Panc1 (cell line): Measurements from ENCODE around the gene CUL4A.

Source experiments
- POLR2AphosphoS5 ChIP-seq: IDR thresholded peaks from 2 replicates; pipeline ENCODE4 v1.6.1; 2012; ENCODE audit warnings: mild to moderate bottlenecking, low read depth, low read length, moderate library complexity
- SIN3A ChIP-seq: IDR thresholded peaks from 2 replicates; pipeline ENCODE4 v1.6.1; 2012; ENCODE audit warnings: low read depth, mild to moderate bottlenecking, low read length, moderate library complexity, borderline replicate concordance; ENCODE audit not compliant: insufficient read depth
- TCF7L2 ChIP-seq: IDR thresholded peaks from 2 replicates; pipeline ENCODE4 v1.6.1; 2011; ENCODE audit warnings: mild to moderate bottlenecking, low read depth, low read length, inconsistent platforms
- TF ChIP-seq, protein P1 (sequence below): fragments of 450-650 bp; IDR thresholded peaks from 2 replicates; pipeline ENCODE4 v1.5.1; 2017; ENCODE audit warnings: mild to moderate bottlenecking
- TF ChIP-seq, protein P2 (sequence below), 2 experiments: IDR thresholded peaks; 2 replicates each; pipeline ENCODE4 v1.6.1; 2011 to 2012; ENCODE audit warnings: low read depth in 2 of 2, control low read depth in 1 of 2, low read length in 1 of 2, mild to moderate bottlenecking in 1 of 2, moderate library complexity in 1 of 2; ENCODE audit not compliant: insufficient read depth in 1 of 2

DNA sequence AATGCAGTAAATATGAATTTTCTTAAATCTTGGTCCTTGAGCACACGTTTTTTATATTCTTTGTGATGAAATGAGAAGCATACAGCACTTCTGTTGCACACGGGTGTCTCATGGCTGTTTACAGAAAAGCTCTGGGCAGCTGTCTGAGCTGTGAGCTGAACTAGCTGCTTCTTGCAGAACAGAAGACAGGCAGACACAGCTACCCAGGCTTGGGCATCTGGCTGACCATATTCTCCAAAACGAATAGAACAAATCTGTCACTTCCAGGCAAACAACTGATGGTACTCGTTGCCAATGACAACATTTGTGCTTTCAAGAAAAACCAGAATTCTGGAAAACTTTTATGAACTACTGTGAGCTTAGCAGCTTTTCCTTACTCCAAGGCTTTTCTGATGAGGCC lies 17.1 kb upstream of the CUL4A start:
- TF ChIP-seq SIN3A (no peak), POLR2AphosphoS5 (no peak), TCF7L2 (no peak)
- TF ChIP-seq, protein P1, sequence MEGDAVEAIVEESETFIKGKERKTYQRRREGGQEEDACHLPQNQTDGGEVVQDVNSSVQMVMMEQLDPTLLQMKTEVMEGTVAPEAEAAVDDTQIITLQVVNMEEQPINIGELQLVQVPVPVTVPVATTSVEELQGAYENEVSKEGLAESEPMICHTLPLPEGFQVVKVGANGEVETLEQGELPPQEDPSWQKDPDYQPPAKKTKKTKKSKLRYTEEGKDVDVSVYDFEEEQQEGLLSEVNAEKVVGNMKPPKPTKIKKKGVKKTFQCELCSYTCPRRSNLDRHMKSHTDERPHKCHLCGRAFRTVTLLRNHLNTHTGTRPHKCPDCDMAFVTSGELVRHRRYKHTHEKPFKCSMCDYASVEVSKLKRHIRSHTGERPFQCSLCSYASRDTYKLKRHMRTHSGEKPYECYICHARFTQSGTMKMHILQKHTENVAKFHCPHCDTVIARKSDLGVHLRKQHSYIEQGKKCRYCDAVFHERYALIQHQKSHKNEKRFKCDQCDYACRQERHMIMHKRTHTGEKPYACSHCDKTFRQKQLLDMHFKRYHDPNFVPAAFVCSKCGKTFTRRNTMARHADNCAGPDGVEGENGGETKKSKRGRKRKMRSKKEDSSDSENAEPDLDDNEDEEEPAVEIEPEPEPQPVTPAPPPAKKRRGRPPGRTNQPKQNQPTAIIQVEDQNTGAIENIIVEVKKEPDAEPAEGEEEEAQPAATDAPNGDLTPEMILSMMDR: no peak
- TF ChIP-seq, protein P2, sequence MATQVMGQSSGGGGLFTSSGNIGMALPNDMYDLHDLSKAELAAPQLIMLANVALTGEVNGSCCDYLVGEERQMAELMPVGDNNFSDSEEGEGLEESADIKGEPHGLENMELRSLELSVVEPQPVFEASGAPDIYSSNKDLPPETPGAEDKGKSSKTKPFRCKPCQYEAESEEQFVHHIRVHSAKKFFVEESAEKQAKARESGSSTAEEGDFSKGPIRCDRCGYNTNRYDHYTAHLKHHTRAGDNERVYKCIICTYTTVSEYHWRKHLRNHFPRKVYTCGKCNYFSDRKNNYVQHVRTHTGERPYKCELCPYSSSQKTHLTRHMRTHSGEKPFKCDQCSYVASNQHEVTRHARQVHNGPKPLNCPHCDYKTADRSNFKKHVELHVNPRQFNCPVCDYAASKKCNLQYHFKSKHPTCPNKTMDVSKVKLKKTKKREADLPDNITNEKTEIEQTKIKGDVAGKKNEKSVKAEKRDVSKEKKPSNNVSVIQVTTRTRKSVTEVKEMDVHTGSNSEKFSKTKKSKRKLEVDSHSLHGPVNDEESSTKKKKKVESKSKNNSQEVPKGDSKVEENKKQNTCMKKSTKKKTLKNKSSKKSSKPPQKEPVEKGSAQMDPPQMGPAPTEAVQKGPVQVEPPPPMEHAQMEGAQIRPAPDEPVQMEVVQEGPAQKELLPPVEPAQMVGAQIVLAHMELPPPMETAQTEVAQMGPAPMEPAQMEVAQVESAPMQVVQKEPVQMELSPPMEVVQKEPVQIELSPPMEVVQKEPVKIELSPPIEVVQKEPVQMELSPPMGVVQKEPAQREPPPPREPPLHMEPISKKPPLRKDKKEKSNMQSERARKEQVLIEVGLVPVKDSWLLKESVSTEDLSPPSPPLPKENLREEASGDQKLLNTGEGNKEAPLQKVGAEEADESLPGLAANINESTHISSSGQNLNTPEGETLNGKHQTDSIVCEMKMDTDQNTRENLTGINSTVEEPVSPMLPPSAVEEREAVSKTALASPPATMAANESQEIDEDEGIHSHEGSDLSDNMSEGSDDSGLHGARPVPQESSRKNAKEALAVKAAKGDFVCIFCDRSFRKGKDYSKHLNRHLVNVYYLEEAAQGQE (IDR thresholded peaks at IDR 0.05; ENCODE audit: insufficient read depth in 1 of 2, low read depth in 2 of 2, low read length in 1 of 2): no peak
